HepG2 (cell line): ENCODE measurements around the gene TMEM59. TPM values are rescaled to one million over a fixed set of nuclear protein-coding genes. Genes with fewer than 3 reads are reported as not detected.

Experiments
- ATF6 ChIP-seq: sonication (generic); formaldehyde crosslinking; conservative IDR thresholded peaks from 2 replicates; pipeline ENCODE4 v1.4.0; 2020; ENCODE audit warnings: missing genetic modification reagents
- CENPT ChIP-seq: sonication (generic); formaldehyde crosslinking; IDR thresholded peaks from 2 replicates; pipeline ENCODE4 v1.8.0; 2022; ENCODE audit warnings: low read depth, mild to moderate bottlenecking, moderate library complexity, missing genetic modification reagents
- E2F1 ChIP-seq: sonication (generic); formaldehyde crosslinking; IDR thresholded peaks from 2 replicates; pipeline ENCODE4 v1.5.0; 2020; ENCODE audit warnings: missing genetic modification reagents
- HNRNPLL ChIP-seq: fragments of 200-400 bp; formaldehyde crosslinking; IDR thresholded peaks from 2 replicates; pipeline ENCODE4 v1.6.1; 2017; ENCODE audit warnings: mild to moderate bottlenecking, low read depth, low read length; ENCODE audit not compliant: poor library complexity, severe bottlenecking
- MLX ChIP-seq: IDR thresholded peaks from 2 replicates; pipeline ENCODE4 v1.6.1; 2016
- NFYB ChIP-seq: sonication (generic); formaldehyde crosslinking; IDR thresholded peaks from 2 replicates; pipeline ENCODE4 v1.4.0; 2020; ENCODE audit warnings: missing genetic modification reagents
- PITX1 ChIP-seq: sonication (generic); formaldehyde crosslinking; IDR thresholded peaks from 2 replicates; pipeline ENCODE4 v1.5.1; 2020; ENCODE audit warnings: mild to moderate bottlenecking, missing genetic modification reagents
- PRDM4 ChIP-seq: sonication (generic); formaldehyde crosslinking; IDR thresholded peaks from 2 replicates; pipeline ENCODE4 v1.9.0; 2021; ENCODE audit warnings: missing genetic modification reagents, borderline replicate concordance
- SIX1 ChIP-seq: sonication (generic); formaldehyde crosslinking; IDR thresholded peaks from 2 replicates; pipeline ENCODE4 v1.4.0; 2020; ENCODE audit warnings: missing genetic modification reagents, borderline replicate concordance
- SIX4 ChIP-seq: sonication (generic); formaldehyde crosslinking; IDR thresholded peaks from 2 replicates; pipeline ENCODE4 v1.4.0; 2020; ENCODE audit warnings: missing genetic modification reagents
- SMYD3 ChIP-seq: sonication (generic); formaldehyde crosslinking; IDR thresholded peaks from 2 replicates; pipeline ENCODE4 v1.8.1; 2023; ENCODE audit warnings: mild to moderate bottlenecking, missing genetic modification reagents
- ZNF318 ChIP-seq: sonication (generic); formaldehyde crosslinking; IDR thresholded peaks from 2 replicates; pipeline ENCODE4 v1.4.0; 2020; ENCODE audit warnings: mild to moderate bottlenecking, missing genetic modification reagents
- ZNF382 ChIP-seq: sonication (generic); formaldehyde crosslinking; IDR thresholded peaks from 2 replicates; pipeline ENCODE4 v1.5.0; 2020; ENCODE audit warnings: missing genetic modification reagents, mild to moderate bottlenecking, borderline replicate concordance
- ZNF451 ChIP-seq: sonication (generic); formaldehyde crosslinking; IDR thresholded peaks from 2 replicates; pipeline ENCODE4 v1.5.0; 2020; ENCODE audit warnings: mild to moderate bottlenecking, missing genetic modification reagents
- polyA plus RNA-seq, 8 experiments: library from polyadenylated mRNA; depleted of rRNA in 3 of 8; stranded (reverse) in 7 of 8; unstranded in 1 of 8; fragments of >200 nt; fragmentation: Illumina TruSeq in 4 of 8; extraction: Trizol in 4 of 8; gene quantifications; 2 replicates each; pipeline versions ENCODE4 v1.2.1 to v1.2.3, GENCODE V29; 2011 to 2016; ENCODE audit warnings: low read depth in 4 of 8, missing spikeins in 1 of 8, mixed read lengths in 1 of 8; ENCODE audit not compliant: insufficient read depth in 1 of 8
- total RNA-seq, 5 experiments: library from RNA; depleted of rRNA; stranded (reverse); fragments of >200 nt; fragmentation: Illumina TruSeq; extraction: Trizol; gene quantifications; 2 replicates each; pipeline ENCODE4 v1.2.3, GENCODE V29; 2016; ENCODE audit warnings: low read depth in 1 of 5

Gene TMEM59
- total and polyA plus RNA-seq, 2 of the 13 experiments (the other 11 are each of a cell fraction or from before 2014, with no cell fraction given) = 147 to 363 TPM

- TF ChIP-seq PRDM4 (CRISPR knock-in tag) (no peak), ZNF382 (CRISPR knock-in tag) (no peak), E2F1 (no peak), HNRNPLL (no peak), NFYB (peak; percentile 76), SMYD3 (CRISPR knock-in tag) (no peak), ZNF318 (CRISPR knock-in tag) (no peak), SIX1 (CRISPR knock-in tag) (no peak), CENPT (CRISPR knock-in tag) (no peak), ATF6 (no peak), SIX4 (CRISPR knock-in tag) (no peak), ZNF451 (CRISPR knock-in tag) (no peak), PITX1 (CRISPR knock-in tag) (peak; percentile 36; the same call in 1 of the 2 replicates), MLX (CRISPR knock-in tag) (no peak)
Observed at GRCh38 chr1:54052431-54052933, 522 bp downstream of the TMEM59 start (continued).
